ENCODE results near the gene OR4B1. TPM values are rescaled to one million over a fixed set of nuclear protein-coding genes. Genes with fewer than 3 reads are reported as not detected.
"Not testable (repeated sequence)": the region's sequence is repeated elsewhere in the genome, so short reads cannot be mapped to it uniquely, and the experiment has no call there.

The OR4B1 gene
- total RNA-seq, 4 donors from 2014 or later = not detected

DNA sequence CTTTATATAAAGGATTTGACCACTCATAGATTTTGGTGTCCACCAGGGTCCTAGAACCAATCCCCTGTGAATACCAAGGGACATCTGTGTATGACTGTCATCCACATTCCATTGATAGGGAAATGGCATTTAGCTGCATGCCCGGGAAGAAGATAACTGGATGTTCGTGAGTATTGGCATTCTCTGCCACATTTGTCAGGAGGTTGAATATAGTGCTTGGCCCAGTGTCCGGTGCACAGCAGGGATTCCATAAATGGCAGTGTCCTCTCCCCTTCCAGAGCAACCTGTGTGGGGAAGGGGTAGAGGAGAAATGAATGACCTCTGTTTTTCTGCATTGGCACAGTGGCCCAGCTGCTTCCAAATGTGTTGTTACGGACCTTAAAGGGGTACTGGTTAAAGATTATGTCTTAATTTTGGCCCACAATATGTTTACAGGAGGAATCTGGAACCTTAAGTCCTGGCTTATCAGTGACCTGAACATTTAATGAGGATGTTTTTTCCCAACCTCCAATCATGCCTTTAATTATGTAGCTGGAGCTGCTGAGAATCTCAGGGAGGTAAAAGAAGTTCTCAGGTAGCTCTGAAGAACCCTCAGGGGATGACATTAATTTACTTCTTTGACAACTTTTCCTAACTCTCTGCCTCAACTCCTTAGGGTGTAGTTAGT lies 33.6 kb upstream of the OR4B1 start:
- Histone ChIP-seq H3K27ac (no peak overlapping the region), H3K36me3 (no peaks in the 10 kb centered on the region), H3K4me1 (no peaks in the 10 kb centered on the region), H3K27me3 (no peaks in the 10 kb centered on the region), H3K4me3 (no peak overlapping the region), H3K9me3 (no peaks in the 10 kb centered on the region)
- no peak for DNase-seq (ENCODE audit: low spot score in 2 of 2)
- 69 to 77% methylated on average over 4 of the region's 4 CpGs for WGBS, 2 donors
- TF ChIP-seq EP300 (IDR thresholded peaks at IDR 0.05) (no peak), POLR2A (IDR thresholded peaks at IDR 0.05) (no peak), CTCF (IDR thresholded peaks at IDR 0.05) (no peak)

DNA sequence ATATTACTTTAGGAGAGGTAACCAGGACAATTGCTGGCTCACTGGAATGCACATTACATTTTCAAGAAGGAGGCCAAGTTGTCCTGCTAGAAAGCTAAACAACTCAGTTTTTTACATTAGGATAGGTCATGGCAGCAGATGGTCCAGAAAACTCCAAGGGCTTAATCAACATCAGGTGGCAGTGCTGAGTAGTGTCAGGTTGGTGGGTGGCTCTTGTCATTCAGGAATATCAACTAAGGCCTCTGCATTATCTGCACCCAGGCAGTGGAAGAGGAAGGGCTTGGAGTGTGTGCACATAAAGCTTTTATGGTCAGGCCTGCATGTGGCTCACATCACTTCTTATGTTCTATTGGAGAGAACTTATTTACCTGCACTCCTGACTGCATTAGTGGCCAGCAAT lies 32.2 kb upstream of the OR4B1 start:
- TF ChIP-seq CTCF (IDR thresholded peaks at IDR 0.05) = no peak
- no peak for TF ChIP-seq EP300 (IDR thresholded peaks at IDR 0.05)
- TF ChIP-seq POLR2A (IDR thresholded peaks at IDR 0.05) = no peak
- no peak for DNase-seq (ENCODE audit: low spot score in 2 of 2)
- no peaks in the 10 kb centered on the region for H3K36me3 ChIP-seq
- H3K4me1 ChIP-seq = no peaks in the 10 kb centered on the region
- no peaks in the 10 kb centered on the region for H3K27me3 ChIP-seq
- H3K9me3 ChIP-seq = no peaks in the 10 kb centered on the region
- H3K27ac ChIP-seq = no peak overlapping the region
- no peak overlapping the region for H3K4me3 ChIP-seq

- H3K4me3 ChIP-seq; DNase-seq (ENCODE audit: low spot score in 2 of 2); H3K27ac ChIP-seq; H3K4me1 ChIP-seq; H3K27me3 ChIP-seq; H3K36me3 ChIP-seq: not testable (repeated sequence)
- WGBS, 2 donors = 72 to 82% methylated on average over 9 to 10 of the region's 10 CpGs
- peaks cover 0 to 21% (median 0%) of the 10 kb centered on the region in 4 donors for H3K9me3 ChIP-seq
Measured at GRCh38 chr11:48190906-48191654, 25.5 kb upstream of the OR4B1 start.

DNA sequence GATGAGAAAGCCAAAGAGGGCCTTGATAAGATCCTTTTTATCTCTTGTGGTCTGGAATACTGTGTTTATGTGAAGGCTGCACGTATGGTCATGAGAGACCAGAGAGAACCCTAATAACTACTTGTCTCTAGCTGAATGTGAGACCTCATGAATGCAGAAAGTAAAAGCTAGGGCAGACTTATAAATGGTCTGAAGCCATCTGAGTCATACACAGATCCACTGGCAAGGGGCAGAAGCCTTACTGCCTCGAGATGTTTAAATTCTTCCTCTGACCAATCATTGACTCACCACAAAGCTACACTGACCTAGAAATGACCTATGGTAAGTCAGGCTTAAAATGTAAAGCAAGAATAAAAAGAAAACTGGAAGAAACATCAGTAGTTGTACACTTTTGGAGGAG lies 22.7 kb upstream of the OR4B1 start:
- H3K4me3 ChIP-seq = no peak overlapping the region
- WGBS, 2 donors = 57 to 64% methylated on average over 2 of the region's 2 CpGs
- H3K4me1 ChIP-seq = no peaks in the 10 kb centered on the region
- DNase-seq (ENCODE audit: low spot score in 2 of 2) = no peak
- peaks cover 0 to 35% (median 0%) of the 10 kb centered on the region in 4 donors for H3K9me3 ChIP-seq
- no peaks in the 10 kb centered on the region for H3K36me3 ChIP-seq
- TF ChIP-seq CTCF (IDR thresholded peaks at IDR 0.05) = no peak
- no peak for TF ChIP-seq POLR2A (IDR thresholded peaks at IDR 0.05)
- no peaks in the 10 kb centered on the region for H3K27me3 ChIP-seq
- H3K27ac ChIP-seq = no peak overlapping the region

- H3K27me3 ChIP-seq = no peaks in the 10 kb centered on the region
- H3K4me1 ChIP-seq = no peaks in the 10 kb centered on the region
- WGBS, 2 donors = 89% methylated on average over 2 of the region's 2 CpGs
- DNase-seq (ENCODE audit: low spot score in 2 of 2) = no peak
- H3K9me3 ChIP-seq = no peaks in the 10 kb centered on the region
- H3K36me3 ChIP-seq = no peaks in the 10 kb centered on the region
- H3K4me3 ChIP-seq = no peak overlapping the region
- no peak for TF ChIP-seq CTCF (IDR thresholded peaks at IDR 0.05)
- TF ChIP-seq POLR2A (IDR thresholded peaks at IDR 0.05) = no peak
- no peak for TF ChIP-seq EP300 (IDR thresholded peaks at IDR 0.05)
- no peak overlapping the region for H3K27ac ChIP-seq
Measured at GRCh38 chr11:48207881-48208280, 8.7 kb upstream of the OR4B1 start.

Data from tibial nerve (tissue), 4 donors.